ENCODE data around the gene ARL8A.

Gene ARL8A

DNA sequence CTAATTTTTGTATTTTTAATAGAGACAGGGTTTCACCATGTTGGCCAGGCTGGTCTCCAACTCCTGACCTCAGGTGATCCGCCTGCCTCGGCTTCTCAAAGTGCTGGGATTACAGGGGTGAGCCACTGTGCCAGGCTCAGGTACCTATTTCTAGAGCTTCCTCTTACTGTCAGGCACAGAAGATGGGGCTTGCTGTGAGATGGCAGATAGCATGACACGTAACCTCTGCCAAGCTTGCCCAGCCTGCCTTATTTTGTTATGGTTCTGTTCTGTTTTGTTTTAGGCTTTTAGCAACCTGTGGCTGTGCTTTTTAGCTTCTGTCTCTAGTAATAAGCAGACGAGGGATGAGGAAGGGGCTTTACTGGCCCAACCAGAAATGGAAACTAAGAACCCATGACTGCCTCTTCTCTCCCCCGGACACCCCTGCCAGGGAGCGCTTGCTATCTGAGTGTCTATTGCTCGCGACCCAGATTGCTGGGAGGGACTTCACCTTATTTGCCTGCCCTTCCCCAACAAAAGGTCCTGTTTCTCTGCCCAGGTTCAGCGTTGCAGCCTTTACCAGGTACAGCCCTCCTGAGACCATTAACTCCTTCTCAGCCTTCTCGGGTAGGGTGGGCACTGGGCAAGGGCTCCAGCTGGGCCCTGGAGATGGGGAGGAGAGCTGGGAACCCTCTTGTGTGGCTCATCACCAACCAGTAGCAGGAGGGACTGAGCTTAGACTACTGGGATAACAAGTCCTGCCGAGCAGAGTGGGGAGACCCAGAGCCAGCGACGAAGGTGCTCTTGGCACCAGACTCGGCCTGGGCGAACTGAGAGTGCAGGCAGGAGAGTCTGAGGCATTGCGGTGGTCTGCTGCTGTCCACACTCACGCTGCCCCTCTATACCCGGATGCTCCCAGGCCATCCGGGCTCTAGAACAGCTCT, 35.6 kb upstream of the ARL8A start:
- Histone ChIP-seq H4K8ac (ENCODE audit: low read depth, low read length) (no peak overlapping the region), H2BK15ac (ENCODE audit: low read length) (no peak overlapping the region), H4K91ac (ENCODE audit: low read depth, low read length, poor library complexity) (no peak overlapping the region), H3K18ac (ENCODE audit: low read length) (peak overlapping the region; percentile 20), H2BK12ac (ENCODE audit: low read length) (no peak overlapping the region), H3K4me2 (ENCODE audit: insufficient read depth, low read length, poor library complexity, severe bottlenecking) (no peak overlapping the region), H3K9me3 (replicated peaks in 1 of 2; ENCODE audit: control insufficient read depth in 2 of 2, insufficient read depth in 1 of 2, low read depth in 1 of 2, low read length in 2 of 2) (no peaks in the 10 kb centered on the region), H3K79me1 (ENCODE audit: low read depth, low read length) (no peaks in the 10 kb centered on the region), H2BK120ac (ENCODE audit: low read depth, low read length) (no peak overlapping the region), H3K4ac (ENCODE audit: low read length) (no peak overlapping the region), H3K14ac (ENCODE audit: low read length) (no peak overlapping the region), H3K4me1 (ENCODE audit: control insufficient read depth in 2 of 2, insufficient read depth in 1 of 2, low read depth in 1 of 2, low read length in 2 of 2) (peaks cover 0 to 6% of the 10 kb centered on the region in 2 donors), H3K27me3 (ENCODE audit: control insufficient read depth in 3 of 3, insufficient read depth in 3 of 3, low read depth in 1 of 3, low read length in 3 of 3) (peaks cover 0 to 62% (median 0%) of the 10 kb centered on the region in 3 experiments), H3K9ac (ENCODE audit: low read depth, low read length, poor library complexity) (no peak overlapping the region), H3K23ac (ENCODE audit: low read depth, low read length, poor library complexity) (peak overlapping the region; percentile 17), H2AK5ac (ENCODE audit: low read depth, low read length) (no peak overlapping the region), H2BK5ac (ENCODE audit: low read length) (no peak overlapping the region), H3K27ac (replicated peaks; ENCODE audit: low read length) (no peak overlapping the region), H3K36me3 (replicated peaks in 1 of 2; ENCODE audit: control insufficient read depth in 2 of 2, insufficient read depth in 2 of 2, low read length in 2 of 2) (no peaks in the 10 kb centered on the region), H3K4me3 (ENCODE audit: low read length in 2 of 2) (no peak overlapping the region), H2AFZ (ENCODE audit: low read length) (no peak overlapping the region)
- no peak for DNase-seq (ENCODE audit: low spot score)
- no CpG with 5 or more reads among the region's 19 CpGs for WGBS, 2 donors (ENCODE audit: extremely low coverage in 2 of 2, insufficient read length in 2 of 2, insufficient replicate concordance in 1 of 2)

- H3K23ac ChIP-seq (ENCODE audit: low read depth, low read length, poor library complexity) = no peak overlapping the region
- peak overlapping the region; percentile 76 for H3K18ac ChIP-seq (ENCODE audit: low read length)
- H2BK120ac ChIP-seq (ENCODE audit: low read depth, low read length) = no peak overlapping the region
- H3K4me3 ChIP-seq (ENCODE audit: low read length in 2 of 2) = no peak overlapping the region
- H2AK5ac ChIP-seq (ENCODE audit: low read depth, low read length) = peak overlapping the region; percentile 65
- no peak overlapping the region for H3K27ac ChIP-seq (replicated peaks; ENCODE audit: low read length)
- peak overlapping the region; percentile 32 for H2BK15ac ChIP-seq (ENCODE audit: low read length)
- peak overlapping the region; percentile 37 for H3K4ac ChIP-seq (ENCODE audit: low read length)
- no peaks in the 10 kb centered on the region for H3K79me1 ChIP-seq (ENCODE audit: low read depth, low read length)
- H3K36me3 ChIP-seq (replicated peaks in 1 of 2; ENCODE audit: control insufficient read depth in 2 of 2, insufficient read depth in 2 of 2, low read length in 2 of 2) = no peaks in the 10 kb centered on the region
- H2BK5ac ChIP-seq (ENCODE audit: low read length) = no peak overlapping the region
- no peak overlapping the region for H2AFZ ChIP-seq (ENCODE audit: low read length)
- H4K8ac ChIP-seq (ENCODE audit: low read depth, low read length) = peak overlapping the region; percentile 86
- no peak overlapping the region for H3K14ac ChIP-seq (ENCODE audit: low read length)
- H3K27me3 ChIP-seq (ENCODE audit: control insufficient read depth in 3 of 3, insufficient read depth in 3 of 3, low read depth in 1 of 3, low read length in 3 of 3) = peaks cover 0 to 48% (median 0%) of the 10 kb centered on the region in 3 experiments
- DNase-seq (ENCODE audit: low spot score) = no peak
- H3K4me1 ChIP-seq (ENCODE audit: control insufficient read depth in 2 of 2, insufficient read depth in 1 of 2, low read depth in 1 of 2, low read length in 2 of 2) = no peaks in the 10 kb centered on the region
- H3K4me2 ChIP-seq (ENCODE audit: insufficient read depth, low read length, poor library complexity, severe bottlenecking) = no peak overlapping the region
- no peak overlapping the region for H4K91ac ChIP-seq (ENCODE audit: low read depth, low read length, poor library complexity)
- H3K9me3 ChIP-seq (replicated peaks in 1 of 2; ENCODE audit: control insufficient read depth in 2 of 2, insufficient read depth in 1 of 2, low read depth in 1 of 2, low read length in 2 of 2) = no peaks in the 10 kb centered on the region
- no CpG with 5 or more reads among the region's 29 CpGs for WGBS, 2 donors (ENCODE audit: extremely low coverage in 2 of 2, insufficient read length in 2 of 2, insufficient replicate concordance in 1 of 2)
- H3K9ac ChIP-seq (ENCODE audit: low read depth, low read length, poor library complexity) = peak overlapping the region; percentile 63
- H2BK12ac ChIP-seq (ENCODE audit: low read length) = peak overlapping the region; percentile 73
Measured at GRCh38 chr1:202176949-202177927, 32.7 kb upstream of the ARL8A start.

GRCh38 chr1:202173993-202174392, 29.5 kb upstream of the ARL8A start:
- Histone ChIP-seq H4K91ac (ENCODE audit: low read depth, low read length, poor library complexity) (no peak overlapping the region), H3K27ac (replicated peaks; ENCODE audit: low read length) (no peak overlapping the region), H2BK5ac (ENCODE audit: low read length) (no peak overlapping the region), H3K4me3 (ENCODE audit: low read length in 2 of 2) (no peak overlapping the region), H3K36me3 (replicated peaks in 1 of 2; ENCODE audit: control insufficient read depth in 2 of 2, insufficient read depth in 2 of 2, low read length in 2 of 2) (no peaks in the 10 kb centered on the region), H2BK15ac (ENCODE audit: low read length) (no peak overlapping the region), H3K18ac (ENCODE audit: low read length) (no peak overlapping the region), H3K9ac (ENCODE audit: low read depth, low read length, poor library complexity) (no peak overlapping the region), H2BK120ac (ENCODE audit: low read depth, low read length) (no peak overlapping the region), H3K14ac (ENCODE audit: low read length) (no peak overlapping the region), H3K4me2 (ENCODE audit: insufficient read depth, low read length, poor library complexity, severe bottlenecking) (no peak overlapping the region), H3K4me1 (ENCODE audit: control insufficient read depth in 2 of 2, insufficient read depth in 1 of 2, low read depth in 1 of 2, low read length in 2 of 2) (no peaks in the 10 kb centered on the region), H4K8ac (ENCODE audit: low read depth, low read length) (no peak overlapping the region), H3K27me3 (ENCODE audit: control insufficient read depth in 3 of 3, insufficient read depth in 3 of 3, low read depth in 1 of 3, low read length in 3 of 3) (peaks cover 0 to 25% (median 0%) of the 10 kb centered on the region in 3 experiments), H2AFZ (ENCODE audit: low read length) (no peak overlapping the region), H3K9me3 (replicated peaks in 1 of 2; ENCODE audit: control insufficient read depth in 2 of 2, insufficient read depth in 1 of 2, low read depth in 1 of 2, low read length in 2 of 2) (no peaks in the 10 kb centered on the region), H3K4ac (ENCODE audit: low read length) (no peak overlapping the region), H3K79me1 (ENCODE audit: low read depth, low read length) (no peaks in the 10 kb centered on the region), H2AK5ac (ENCODE audit: low read depth, low read length) (no peak overlapping the region), H3K23ac (ENCODE audit: low read depth, low read length, poor library complexity) (no peak overlapping the region), H2BK12ac (ENCODE audit: low read length) (no peak overlapping the region)
- DNase-seq (ENCODE audit: low spot score) = no peak
- WGBS, 2 donors (ENCODE audit: extremely low coverage in 2 of 2, insufficient read length in 2 of 2, insufficient replicate concordance in 1 of 2) = no CpG with 5 or more reads among the region's 7 CpGs
